D721Med (cell line): Measurements from ENCODE around the gene TARS1.

Experiments used
- DNase-seq: peaks from one replicate; pipeline ENCODE4 v3.0.0; 2011; ENCODE audit warnings: low spot score; ENCODE audit not compliant: insufficient read length
- FAIRE-seq: peaks from 2 replicates; lab custom pipeline; 2011; peaks lifted over from hg19 to GRCh38; lab: Jason Lieb, UNC
- CTCF ChIP-seq: IDR thresholded peaks from 2 replicates; pipeline ENCODE4 v1.5.1; 2012; ENCODE audit warnings: mild to moderate bottlenecking, control low read depth; ENCODE audit not compliant: insufficient read depth; ENCODE audit errors: missing control alignments

The TARS1 gene

GRCh38 chr5:33457817-33458216 is 17.1 kb downstream of the TARS1 start:
- FAIRE-seq, result no peak
- TF ChIP-seq CTCF, result no peak

GRCh38 chr5:33460210-33460609 is 19.4 kb downstream of the TARS1 start:
- no peak for TF ChIP-seq CTCF
- DNase-seq (no peak), FAIRE-seq (no peak)

More at GRCh38 chr5:33457817-33458216, 17.1 kb downstream of the TARS1 start:
- DNase-seq, result no peak

GRCh38 chr5:33462456-33462855 is 21.7 kb downstream of the TARS1 start:
- FAIRE-seq (no peak), DNase-seq (no peak)
- no peak for TF ChIP-seq CTCF

- no peak for FAIRE-seq
- TF ChIP-seq CTCF, result no peak
Observed at GRCh38 chr5:33465120-33465519, 24.4 kb downstream of the TARS1 start.

GRCh38 chr5:33468775-33469435 is 28.1 kb downstream of the TARS1 start:
- FAIRE-seq (no peak), DNase-seq (no peak)
- no peak for TF ChIP-seq CTCF

More at GRCh38 chr5:33465120-33465519, 24.4 kb downstream of the TARS1 start:
- DNase-seq, result no peak

- TF ChIP-seq CTCF, result peak; percentile 56
- DNase-seq, result no peak
- no peak for FAIRE-seq
Observed at GRCh38 chr5:33470544-33470943, 29.8 kb downstream of the TARS1 start.

GRCh38 chr5:33472805-33473409 is 32.1 kb downstream of the TARS1 start:
- DNase-seq (no peak), FAIRE-seq (no peak)

More at GRCh38 chr5:33472805-33473409, 32.1 kb downstream of the TARS1 start:
- no peak for TF ChIP-seq CTCF
